ENCODE measurements around the gene LY6G5C. TPM values are rescaled to one million over a fixed set of nuclear protein-coding genes. Genes with fewer than 3 reads are reported as not detected.

Gene LY6G5C
- total and polyA plus RNA-seq, 2 donors (not counting 1 experiment from before 2014, with no cell fraction given) = 0.83 to 2.0 TPM

DNA sequence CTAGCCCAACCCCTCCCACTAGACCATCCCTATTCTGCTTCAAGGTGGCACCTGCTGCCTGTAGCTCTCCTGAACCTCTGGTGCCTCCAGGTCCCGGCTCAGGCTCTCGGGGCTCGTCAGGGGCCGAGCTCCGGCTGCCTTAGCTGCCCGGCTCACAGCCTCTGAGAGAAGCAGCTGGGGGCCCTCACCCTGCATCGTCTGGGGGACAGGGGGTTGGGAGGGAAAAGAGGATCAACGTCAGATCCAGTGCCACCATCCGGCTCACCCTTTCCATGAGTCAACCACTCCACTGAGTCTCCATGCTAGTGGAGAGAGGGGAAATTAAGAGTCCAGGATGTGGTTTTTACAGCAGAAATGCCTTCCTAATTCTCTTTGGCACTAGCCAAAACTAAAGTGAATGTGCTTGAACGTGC, 41.4 kb downstream of the LY6G5C start:
- no peaks in the 10 kb centered on the region for H3K4me1 ChIP-seq (ENCODE audit: control insufficient read depth, extremely low read depth, insufficient read depth, low read length)
- no peak for TF ChIP-seq EZH2 (IDR thresholded peaks at IDR 0.05; ENCODE audit: low read length, missing control alignments)
- TF ChIP-seq, protein P1, sequence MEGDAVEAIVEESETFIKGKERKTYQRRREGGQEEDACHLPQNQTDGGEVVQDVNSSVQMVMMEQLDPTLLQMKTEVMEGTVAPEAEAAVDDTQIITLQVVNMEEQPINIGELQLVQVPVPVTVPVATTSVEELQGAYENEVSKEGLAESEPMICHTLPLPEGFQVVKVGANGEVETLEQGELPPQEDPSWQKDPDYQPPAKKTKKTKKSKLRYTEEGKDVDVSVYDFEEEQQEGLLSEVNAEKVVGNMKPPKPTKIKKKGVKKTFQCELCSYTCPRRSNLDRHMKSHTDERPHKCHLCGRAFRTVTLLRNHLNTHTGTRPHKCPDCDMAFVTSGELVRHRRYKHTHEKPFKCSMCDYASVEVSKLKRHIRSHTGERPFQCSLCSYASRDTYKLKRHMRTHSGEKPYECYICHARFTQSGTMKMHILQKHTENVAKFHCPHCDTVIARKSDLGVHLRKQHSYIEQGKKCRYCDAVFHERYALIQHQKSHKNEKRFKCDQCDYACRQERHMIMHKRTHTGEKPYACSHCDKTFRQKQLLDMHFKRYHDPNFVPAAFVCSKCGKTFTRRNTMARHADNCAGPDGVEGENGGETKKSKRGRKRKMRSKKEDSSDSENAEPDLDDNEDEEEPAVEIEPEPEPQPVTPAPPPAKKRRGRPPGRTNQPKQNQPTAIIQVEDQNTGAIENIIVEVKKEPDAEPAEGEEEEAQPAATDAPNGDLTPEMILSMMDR (conservative IDR thresholded peaks at IDR 0.05 in 1 of 2, IDR thresholded peaks at IDR 0.05 in 1 of 2; ENCODE audit: low read depth in 1 of 2, low read length in 2 of 2) = no peak
- no peaks in the 10 kb centered on the region for H3K27me3 ChIP-seq (ENCODE audit: control insufficient read depth, insufficient read depth, low read length)
- H3K9ac ChIP-seq (ENCODE audit: insufficient read depth, low read length) = no peak overlapping the region
- peak in 1 of 2 donors; percentile 80 for DNase-seq (ENCODE audit: low read depth in 2 of 2)
- H3K36me3 ChIP-seq (ENCODE audit: control insufficient read depth, insufficient read depth, low read length) = peaks cover 46% of the 10 kb centered on the region
- no peak overlapping the region for H2AFZ ChIP-seq (ENCODE audit: low read length)
- H3K4me2 ChIP-seq (ENCODE audit: extremely low read depth, insufficient read depth, low read length) = no peak overlapping the region
- no peaks in the 10 kb centered on the region for H3K9me3 ChIP-seq (ENCODE audit: control insufficient read depth, insufficient read depth, low read depth, low read length)
- no peak overlapping the region for H3K4me3 ChIP-seq (replicated peaks in 1 of 4; ENCODE audit: control extremely low read depth in 1 of 4, insufficient read depth in 1 of 4, low read depth in 3 of 4, low read length in 4 of 4)
- no peaks in the 10 kb centered on the region for H4K20me1 ChIP-seq (ENCODE audit: control insufficient read depth, extremely low read depth, insufficient read depth, low read length)
- peak overlapping the region; percentile 31 for H3K27ac ChIP-seq (ENCODE audit: insufficient read depth, low read length)
- H3K79me2 ChIP-seq (ENCODE audit: control insufficient read depth, insufficient read depth, low read length) = no peaks in the 10 kb centered on the region

- Histone ChIP-seq H3K4me3 (replicated peaks in 1 of 4; ENCODE audit: control extremely low read depth in 1 of 4, insufficient read depth in 1 of 4, low read depth in 3 of 4, low read length in 4 of 4) (no peak overlapping the region), H3K9ac (ENCODE audit: insufficient read depth, low read length) (no peak overlapping the region), H2AFZ (ENCODE audit: low read length) (no peak overlapping the region), H3K9me3 (ENCODE audit: control insufficient read depth, insufficient read depth, low read depth, low read length) (no peaks in the 10 kb centered on the region), H3K79me2 (ENCODE audit: control insufficient read depth, insufficient read depth, low read length) (no peaks in the 10 kb centered on the region), H3K4me1 (ENCODE audit: control insufficient read depth, extremely low read depth, insufficient read depth, low read length) (no peaks in the 10 kb centered on the region), H3K4me2 (ENCODE audit: extremely low read depth, insufficient read depth, low read length) (no peak overlapping the region), H3K36me3 (ENCODE audit: control insufficient read depth, insufficient read depth, low read length) (peaks cover 44% of the 10 kb centered on the region), H3K27me3 (ENCODE audit: control insufficient read depth, insufficient read depth, low read length) (no peaks in the 10 kb centered on the region), H4K20me1 (ENCODE audit: control insufficient read depth, extremely low read depth, insufficient read depth, low read length) (no peaks in the 10 kb centered on the region), H3K27ac (ENCODE audit: insufficient read depth, low read length) (no peak overlapping the region)
- DNase-seq (ENCODE audit: low read depth in 2 of 2) = no peak
- TF ChIP-seq, protein P1 (conservative IDR thresholded peaks at IDR 0.05 in 1 of 2, IDR thresholded peaks at IDR 0.05 in 1 of 2; ENCODE audit: low read depth in 1 of 2, low read length in 2 of 2) = no peak
- TF ChIP-seq EZH2 (IDR thresholded peaks at IDR 0.05; ENCODE audit: low read length, missing control alignments) = no peak
Observed at GRCh38 chr6:31639043-31639442, 41.8 kb downstream of the LY6G5C start.

GRCh38 chr6:31636698-31637596, 43.9 kb downstream of the LY6G5C start:
- Histone ChIP-seq H3K4me1 (ENCODE audit: control insufficient read depth, extremely low read depth, insufficient read depth, low read length) (peaks cover 2% of the 10 kb centered on the region), H4K20me1 (ENCODE audit: control insufficient read depth, extremely low read depth, insufficient read depth, low read length) (no peaks in the 10 kb centered on the region), H3K27ac (ENCODE audit: insufficient read depth, low read length) (no peak overlapping the region), H3K36me3 (ENCODE audit: control insufficient read depth, insufficient read depth, low read length) (peaks cover 45% of the 10 kb centered on the region), H2AFZ (ENCODE audit: low read length) (no peak overlapping the region), H3K79me2 (ENCODE audit: control insufficient read depth, insufficient read depth, low read length) (peaks cover 6% of the 10 kb centered on the region), H3K27me3 (ENCODE audit: control insufficient read depth, insufficient read depth, low read length) (no peaks in the 10 kb centered on the region), H3K9me3 (ENCODE audit: control insufficient read depth, insufficient read depth, low read depth, low read length) (no peaks in the 10 kb centered on the region), H3K9ac (ENCODE audit: insufficient read depth, low read length) (no peak overlapping the region), H3K4me3 (replicated peaks in 1 of 4; ENCODE audit: control extremely low read depth in 1 of 4, insufficient read depth in 1 of 4, low read depth in 3 of 4, low read length in 4 of 4) (no peak overlapping the region), H3K4me2 (ENCODE audit: extremely low read depth, insufficient read depth, low read length) (no peak overlapping the region)
- no peak for DNase-seq (ENCODE audit: low read depth in 2 of 2)
- TF ChIP-seq EZH2 (IDR thresholded peaks at IDR 0.05; ENCODE audit: low read length, missing control alignments) = no peak
- TF ChIP-seq, protein P1 (conservative IDR thresholded peaks at IDR 0.05 in 1 of 2, IDR thresholded peaks at IDR 0.05 in 1 of 2; ENCODE audit: low read depth in 1 of 2, low read length in 2 of 2) = no peak
